HG03280 (cell line): Measurements from ENCODE around the gene CREB5.
A peak's percentile ranks its signal among the peaks of the same experiment; 100 is the strongest.

ENCODE experiments used
- ATAC-seq: cut with Tn5 transposase; IDR thresholded peaks from one replicate; pipeline ENCODE4 v1.9.1; 2021; ENCODE audit warnings: mild to moderate bottlenecking, moderate library complexity; ENCODE audit not compliant: unreplicated experiment

The CREB5 gene

GRCh38 chr7:28474640-28475039 lies 62.3 kb downstream of the CREB5 start:
- ATAC-seq: no peak

GRCh38 chr7:28477041-28477442 lies 64.7 kb downstream of the CREB5 start:
- ATAC-seq: no peak

- ATAC-seq: no peak
These were observed 66.3 kb downstream of the CREB5 start for GRCh38 chr7:28478656-28479055.

- ATAC-seq: peak; percentile 81
These were observed 67.2 kb downstream of the CREB5 start for GRCh38 chr7:28479507-28479947.

- no peak for ATAC-seq
These were observed 68.3 kb downstream of the CREB5 start for GRCh38 chr7:28480595-28480994.

GRCh38 chr7:28481091-28481926 lies 69.0 kb downstream of the CREB5 start:
- ATAC-seq: peak; percentile 58

- ATAC-seq: no peak
These were observed 70.8 kb downstream of the CREB5 start for GRCh38 chr7:28483112-28483511.

- no peak for ATAC-seq
These were observed 71.7 kb downstream of the CREB5 start for GRCh38 chr7:28483908-28484605.

- ATAC-seq: no peak
These were observed 72.3 kb downstream of the CREB5 start for GRCh38 chr7:28484606-28484935.

GRCh38 chr7:28487487-28487886 lies 75.2 kb downstream of the CREB5 start:
- ATAC-seq: no peak

- no peak for ATAC-seq
These were observed 75.9 kb downstream of the CREB5 start for GRCh38 chr7:28488061-28488791.

- no peak for ATAC-seq
These were observed 78.5 kb downstream of the CREB5 start for GRCh38 chr7:28490831-28491230.

GRCh38 chr7:28493477-28493876 lies 81.2 kb downstream of the CREB5 start:
- ATAC-seq: no peak

GRCh38 chr7:28497009-28497408 lies 84.7 kb downstream of the CREB5 start:
- no peak for ATAC-seq

GRCh38 chr7:28498636-28499035 lies 86.3 kb downstream of the CREB5 start:
- ATAC-seq: no peak

- no peak for ATAC-seq
These were observed 87.8 kb downstream of the CREB5 start for GRCh38 chr7:28500138-28500537.

- no peak for ATAC-seq
These were observed 90.1 kb downstream of the CREB5 start for GRCh38 chr7:28502408-28502807.

GRCh38 chr7:28503396-28503795 lies 91.1 kb downstream of the CREB5 start:
- no peak for ATAC-seq

- ATAC-seq: no peak
These were observed 92.7 kb downstream of the CREB5 start for GRCh38 chr7:28505014-28505413.

- ATAC-seq: no peak
These were observed 93.5 kb downstream of the CREB5 start for GRCh38 chr7:28505867-28506266.

- no peak for ATAC-seq
These were observed 95.4 kb downstream of the CREB5 start for GRCh38 chr7:28507525-28508282.
